PFSK-1 (cell line): ENCODE results near the gene SCAMP2.

Experiments used
- FOXP2 ChIP-seq: optimal IDR thresholded peaks from 2 replicates; pipeline ENCODE3; 2011; ENCODE audit warnings: borderline replicate concordance, control low read depth, inconsistent platforms; ENCODE audit not compliant: insufficient read depth; ENCODE audit errors: extremely low read length, extremely low read depth
- POLR2AphosphoS5 ChIP-seq: IDR thresholded peaks from 2 replicates; pipeline ENCODE4 v1.6.1; 2012; ENCODE audit warnings: low read depth, mild to moderate bottlenecking, control low read depth, low read length, moderate library complexity
- SIN3A ChIP-seq: IDR thresholded peaks from 2 replicates; pipeline ENCODE4 v1.6.1; 2012; ENCODE audit warnings: mild to moderate bottlenecking, low read length, moderate library complexity, borderline replicate concordance; ENCODE audit not compliant: insufficient read depth
- TAF1 ChIP-seq: IDR thresholded peaks from 2 replicates; pipeline ENCODE4 v1.6.1; 2012; ENCODE audit warnings: low read length, control low read depth, borderline replicate concordance; ENCODE audit not compliant: insufficient read depth
- TF ChIP-seq, protein P1 (sequence below), 2 experiments: IDR thresholded peaks; 2 replicates each; pipeline versions ENCODE4 v1.6.1 to v1.8.0; 2011 to 2012; ENCODE audit warnings: low read depth in 2 of 2, low read length in 2 of 2, control low read depth in 1 of 2, inconsistent platforms in 1 of 2, mild to moderate bottlenecking in 1 of 2, moderate library complexity in 1 of 2; ENCODE audit not compliant: insufficient read depth in 1 of 2

Gene SCAMP2

DNA sequence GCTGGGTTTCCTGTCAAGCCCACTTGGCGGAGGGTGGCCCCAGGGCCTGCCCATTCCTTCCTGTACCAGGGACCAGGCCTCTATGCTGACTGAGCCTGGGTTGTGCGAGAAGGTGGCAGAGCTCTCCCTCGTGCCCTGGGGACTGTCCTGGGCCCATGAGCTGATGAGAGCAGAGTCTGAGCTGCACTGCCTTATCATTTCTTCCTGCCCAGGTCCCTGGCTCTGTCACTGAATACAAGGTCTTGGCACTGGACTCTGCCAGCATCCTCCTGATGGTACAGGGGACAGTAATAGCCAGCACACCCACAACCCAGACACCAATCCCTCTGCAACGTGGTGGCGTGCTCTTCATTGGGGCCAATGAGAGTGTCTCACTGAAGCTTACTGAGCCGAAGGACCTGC is 24.1 kb upstream of the SCAMP2 start:
- TF ChIP-seq SIN3A (no peak), FOXP2 (no peak), TAF1 (no peak), POLR2AphosphoS5 (no peak)
- TF ChIP-seq, protein P1, sequence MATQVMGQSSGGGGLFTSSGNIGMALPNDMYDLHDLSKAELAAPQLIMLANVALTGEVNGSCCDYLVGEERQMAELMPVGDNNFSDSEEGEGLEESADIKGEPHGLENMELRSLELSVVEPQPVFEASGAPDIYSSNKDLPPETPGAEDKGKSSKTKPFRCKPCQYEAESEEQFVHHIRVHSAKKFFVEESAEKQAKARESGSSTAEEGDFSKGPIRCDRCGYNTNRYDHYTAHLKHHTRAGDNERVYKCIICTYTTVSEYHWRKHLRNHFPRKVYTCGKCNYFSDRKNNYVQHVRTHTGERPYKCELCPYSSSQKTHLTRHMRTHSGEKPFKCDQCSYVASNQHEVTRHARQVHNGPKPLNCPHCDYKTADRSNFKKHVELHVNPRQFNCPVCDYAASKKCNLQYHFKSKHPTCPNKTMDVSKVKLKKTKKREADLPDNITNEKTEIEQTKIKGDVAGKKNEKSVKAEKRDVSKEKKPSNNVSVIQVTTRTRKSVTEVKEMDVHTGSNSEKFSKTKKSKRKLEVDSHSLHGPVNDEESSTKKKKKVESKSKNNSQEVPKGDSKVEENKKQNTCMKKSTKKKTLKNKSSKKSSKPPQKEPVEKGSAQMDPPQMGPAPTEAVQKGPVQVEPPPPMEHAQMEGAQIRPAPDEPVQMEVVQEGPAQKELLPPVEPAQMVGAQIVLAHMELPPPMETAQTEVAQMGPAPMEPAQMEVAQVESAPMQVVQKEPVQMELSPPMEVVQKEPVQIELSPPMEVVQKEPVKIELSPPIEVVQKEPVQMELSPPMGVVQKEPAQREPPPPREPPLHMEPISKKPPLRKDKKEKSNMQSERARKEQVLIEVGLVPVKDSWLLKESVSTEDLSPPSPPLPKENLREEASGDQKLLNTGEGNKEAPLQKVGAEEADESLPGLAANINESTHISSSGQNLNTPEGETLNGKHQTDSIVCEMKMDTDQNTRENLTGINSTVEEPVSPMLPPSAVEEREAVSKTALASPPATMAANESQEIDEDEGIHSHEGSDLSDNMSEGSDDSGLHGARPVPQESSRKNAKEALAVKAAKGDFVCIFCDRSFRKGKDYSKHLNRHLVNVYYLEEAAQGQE (IDR thresholded peaks at IDR 0.05; ENCODE audit: insufficient read depth in 1 of 2, low read depth in 2 of 2, low read length in 2 of 2), result no peak

DNA sequence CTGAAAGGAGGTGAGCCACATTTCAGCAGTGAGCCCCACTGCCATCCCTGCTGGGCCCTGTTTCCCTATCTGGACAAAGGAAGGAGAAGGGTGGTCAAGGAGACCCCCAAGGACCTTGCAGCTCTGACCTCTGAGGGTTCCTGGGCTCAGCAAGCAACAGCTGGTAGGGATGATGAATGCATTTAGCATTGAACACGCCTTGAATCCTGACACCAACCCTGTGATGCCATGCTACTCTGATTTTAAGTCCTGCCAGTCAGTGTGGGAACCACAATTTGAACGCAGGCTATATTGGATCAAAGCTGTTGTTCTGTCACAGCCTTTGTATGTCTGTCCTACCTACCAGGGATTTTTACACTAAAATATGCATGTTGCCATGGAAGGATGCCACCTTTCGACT is 23.2 kb upstream of the SCAMP2 start:
- TF ChIP-seq, protein P1 (IDR thresholded peaks at IDR 0.05; ENCODE audit: insufficient read depth in 1 of 2, low read depth in 2 of 2, low read length in 2 of 2), result no peak
- no peak for TF ChIP-seq FOXP2
- no peak for TF ChIP-seq TAF1
- no peak for TF ChIP-seq SIN3A
- TF ChIP-seq POLR2AphosphoS5, result no peak; the same call in 1 of the 2 replicates

DNA sequence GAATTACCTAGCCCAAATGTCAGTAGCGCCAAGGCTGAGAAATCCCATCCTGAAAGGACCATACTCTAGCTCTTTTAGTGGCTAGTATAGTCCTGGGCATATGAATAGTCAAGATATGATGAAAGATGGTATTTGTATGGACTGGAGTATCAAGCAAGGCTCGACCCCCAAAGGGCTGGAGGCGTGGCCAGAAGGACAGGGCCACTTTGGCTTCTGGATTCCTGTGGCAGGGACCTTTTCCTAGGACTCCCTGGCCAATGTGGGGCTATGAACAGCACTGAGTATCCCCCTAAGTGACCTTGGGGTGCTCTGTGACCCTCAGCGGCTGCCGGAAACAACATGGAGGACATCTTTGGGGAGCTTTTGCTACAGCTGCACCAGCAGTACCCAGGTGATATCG is 22.7 kb upstream of the SCAMP2 start:
- no peak for TF ChIP-seq TAF1
- no peak for TF ChIP-seq FOXP2

DNA sequence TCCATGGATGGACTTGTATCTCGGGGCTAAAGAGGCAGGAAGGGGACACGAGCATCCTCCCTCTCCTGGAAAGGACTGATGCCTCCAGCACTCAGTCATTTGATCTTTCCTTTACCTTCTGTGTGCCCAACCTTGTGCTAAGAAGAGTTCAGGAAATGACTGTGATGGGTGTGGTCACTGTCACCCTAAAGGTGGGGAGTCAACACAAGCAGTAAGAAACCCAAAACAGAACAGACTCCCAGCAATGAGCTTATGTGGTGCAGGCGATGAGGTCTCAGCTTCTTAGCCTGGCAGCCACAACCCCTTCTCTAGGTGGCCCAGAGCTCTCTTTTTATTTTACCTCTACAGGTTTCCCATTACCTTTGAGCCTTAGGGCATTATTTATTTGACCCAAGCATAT is 20.5 kb upstream of the SCAMP2 start:
- no peak for TF ChIP-seq SIN3A
- no peak for TF ChIP-seq FOXP2
- no peak for TF ChIP-seq TAF1
- no peak for TF ChIP-seq POLR2AphosphoS5

DNA sequence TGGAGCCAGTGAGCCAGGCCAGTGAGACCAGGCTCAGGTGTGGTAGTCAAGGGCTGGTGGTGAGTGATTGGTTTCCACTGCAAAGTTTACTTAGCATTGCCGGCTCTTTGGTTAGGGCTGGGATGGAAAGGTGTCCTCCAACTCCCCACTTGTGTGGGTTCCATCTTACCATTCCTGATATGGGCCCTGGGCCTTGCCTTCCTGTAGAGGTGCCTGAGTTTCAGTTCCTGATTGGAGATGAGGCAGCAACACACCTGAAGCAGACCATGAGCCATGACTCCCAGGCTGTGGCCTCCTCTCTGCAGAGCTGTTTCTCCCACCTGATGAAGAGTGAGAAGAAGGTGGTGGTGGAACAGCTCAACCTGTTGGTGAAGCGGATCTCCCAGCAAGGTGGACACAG is 19.8 kb upstream of the SCAMP2 start:
- TF ChIP-seq FOXP2 (no peak), TAF1 (no peak), SIN3A (no peak), POLR2AphosphoS5 (no peak)
- TF ChIP-seq, protein P1 (IDR thresholded peaks at IDR 0.05; ENCODE audit: insufficient read depth in 1 of 2, low read depth in 2 of 2, low read length in 2 of 2), result no peak

DNA sequence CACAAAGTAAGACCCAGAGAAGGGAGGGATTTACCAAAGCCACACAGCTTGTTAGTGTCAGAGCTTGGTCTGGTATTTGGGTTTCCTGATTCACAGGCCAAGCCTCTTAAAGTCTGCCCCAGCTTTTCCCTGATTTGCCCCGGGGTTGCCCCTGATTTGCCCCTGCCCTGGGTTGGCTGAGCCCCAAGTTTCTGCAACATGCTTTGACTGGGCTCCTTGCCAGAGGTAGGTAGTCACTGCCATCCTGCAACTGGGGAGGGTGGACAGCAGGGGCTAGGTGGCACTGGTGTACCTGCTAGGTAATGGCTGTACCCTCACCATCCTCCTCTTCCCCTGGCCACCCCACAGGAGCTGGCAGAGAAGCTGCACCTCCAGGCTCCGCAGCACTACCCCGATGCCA is 19.1 kb upstream of the SCAMP2 start:
- TF ChIP-seq FOXP2, result no peak
- TF ChIP-seq POLR2AphosphoS5, result no peak
- no peak for TF ChIP-seq SIN3A
- TF ChIP-seq, protein P1 (IDR thresholded peaks at IDR 0.05; ENCODE audit: insufficient read depth in 1 of 2, low read depth in 2 of 2, low read length in 2 of 2), result no peak
- no peak for TF ChIP-seq TAF1
